Caki2 (cell line): ENCODE data around the gene RNF212. TPM values are rescaled to one million over a fixed set of nuclear protein-coding genes. Genes with fewer than 3 reads are reported as not detected.
A peak's percentile ranks its signal among the peaks of the same experiment; 100 is the strongest.
"Not testable (repeated sequence)": the region's sequence is repeated elsewhere in the genome, so short reads cannot be mapped to it uniquely, and the experiment has no call there.

Experiments
- DNase-seq: peaks from one replicate; pipeline ENCODE4 v3.0.0-alpha.2; 2015; ENCODE audit warnings: low read depth
- in situ Hi-C: cut with HindIII; loops from 2 replicates; pipeline ENCODE4 v1.10.0; 2016; ENCODE audit warnings: low sequenced_read_pairs, low pct_unique_long_range_greater_than_20kb, mixed read lengths
- total RNA-seq: library from RNA; depleted of rRNA; stranded (reverse); fragments of >200 nt; shearing (Covaris generic); gene quantifications from 2 replicates; pipeline ENCODE4 v1.2.3, GENCODE V29; 2014; ENCODE audit warnings: low replicate concordance; rRNA removed

The RNF212 gene
- not detected in 2 replicates for total RNA-seq

- DNase-seq: no peak
- in situ Hi-C loops: no loop called here
These were observed at the start of gene RNF212 for GRCh38 chr4:1113311-1114009. Gene RNF212 (minus strand): TSS chr4:1113564. CDS start chr4:1113464, 100 bp downstream.

GRCh38 chr4:1160351-1160750 lies 47.0 kb upstream of the RNF212 start:
- in situ Hi-C loops: no loop called here
- no peak for DNase-seq

- no peak for DNase-seq
- in situ Hi-C loops: no loop called here
These were observed 42.7 kb upstream of the RNF212 start for GRCh38 chr4:1156069-1156468.

GRCh38 chr4:1155314-1155713 lies 42.0 kb upstream of the RNF212 start:
- no peak for DNase-seq
- in situ Hi-C loops: no loop called here

GRCh38 chr4:1154523-1155182 lies 41.3 kb upstream of the RNF212 start:
- no peak for DNase-seq
- in situ Hi-C loops: no loop called here

- in situ Hi-C loops: no loop called here
- DNase-seq: no peak
These were observed 40.8 kb upstream of the RNF212 start for GRCh38 chr4:1154126-1154522.

- DNase-seq: no peak
- in situ Hi-C loops: no loop called here
These were observed 40.3 kb upstream of the RNF212 start for GRCh38 chr4:1153567-1154090.

GRCh38 chr4:1152290-1152689 lies 38.9 kb upstream of the RNF212 start:
- in situ Hi-C loops: no loop called here
- DNase-seq: no peak

GRCh38 chr4:1151541-1151940 lies 38.2 kb upstream of the RNF212 start:
- no peak for DNase-seq
- in situ Hi-C loops: no loop called here

GRCh38 chr4:1150875-1151274 lies 37.5 kb upstream of the RNF212 start:
- no peak for DNase-seq
- in situ Hi-C loops: no loop called here

- no peak for DNase-seq
These were observed 26.5 kb upstream of the RNF212 start for GRCh38 chr4:1139860-1140259.

GRCh38 chr4:1137850-1138249 lies 24.5 kb upstream of the RNF212 start:
- no peak for DNase-seq
- in situ Hi-C loops: no loop called here

More at GRCh38 chr4:1139860-1140259, 26.5 kb upstream of the RNF212 start:
- in situ Hi-C loops: no loop called here

- in situ Hi-C loops: no loop called here
- DNase-seq: no peak
These were observed 23.9 kb upstream of the RNF212 start for GRCh38 chr4:1137063-1137776.

GRCh38 chr4:1136048-1136447 lies 22.7 kb upstream of the RNF212 start:
- DNase-seq: no peak
- in situ Hi-C loops: no loop called here

GRCh38 chr4:1133033-1133432 lies 19.7 kb upstream of the RNF212 start:
- in situ Hi-C loops: no loop called here
- no peak for DNase-seq

GRCh38 chr4:1130316-1131186 lies 17.2 kb upstream of the RNF212 start:
- in situ Hi-C loops: no loop called here
- peak; percentile 72 for DNase-seq

GRCh38 chr4:1126506-1126905 lies 13.1 kb upstream of the RNF212 start:
- in situ Hi-C loops: no loop called here
- DNase-seq: no peak

- DNase-seq, in situ Hi-C loops: not testable (repeated sequence)
These were observed 12.1 kb upstream of the RNF212 start for GRCh38 chr4:1125466-1125865.
